HG03439 (cell line): ENCODE results near the gene GBP3.
"Not testable (repeated sequence)": the region's sequence is repeated elsewhere in the genome, so short reads cannot be mapped to it uniquely, and the experiment has no call there.

Experiments used
- ATAC-seq: cut with Tn5 transposase; IDR thresholded peaks from one replicate; pipeline ENCODE4 v1.9.1; 2021; ENCODE audit warnings: mild to moderate bottlenecking, moderate library complexity; ENCODE audit not compliant: unreplicated experiment

The GBP3 gene

DNA sequence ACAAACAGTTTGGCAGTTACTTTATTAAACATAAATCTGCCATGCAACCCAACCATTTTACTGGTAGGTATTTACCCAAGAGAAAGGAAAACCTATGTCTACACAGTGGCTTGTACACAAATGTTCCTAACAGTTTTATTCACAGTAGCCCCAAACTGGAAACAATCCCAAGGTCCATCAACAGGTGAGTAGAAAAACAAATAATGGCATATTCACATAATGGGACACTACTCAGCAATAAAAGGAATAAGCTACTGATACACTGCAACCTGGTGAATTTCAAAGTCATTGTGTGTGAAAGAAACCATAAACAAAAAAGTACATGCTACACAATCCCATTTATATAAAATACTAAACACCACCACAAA lies 42.9 kb downstream of the GBP3 start:
- no peak for ATAC-seq

- no peak for ATAC-seq
Observed at GRCh38 chr1:88979054-88979748, 43.5 kb downstream of the GBP3 start.

DNA sequence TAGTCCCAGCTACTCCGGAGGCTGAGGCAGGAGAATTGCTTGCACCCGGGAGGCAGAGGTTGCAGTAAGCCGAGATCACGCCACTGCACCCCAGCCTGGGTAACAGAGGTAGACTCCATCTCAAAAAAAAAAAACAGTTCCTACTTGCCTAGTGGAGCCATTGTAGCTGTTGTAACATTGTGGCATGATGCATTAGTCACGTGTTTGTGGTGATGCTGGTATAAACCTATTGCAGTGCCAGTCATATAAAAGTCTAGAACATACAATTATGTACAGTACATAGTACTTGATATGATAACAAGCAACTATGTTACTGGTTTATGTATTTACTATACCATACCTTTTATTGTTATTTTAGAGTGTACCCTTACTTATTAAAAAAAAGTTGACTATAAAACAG lies 46.4 kb downstream of the GBP3 start:
- no peak for ATAC-seq

DNA sequence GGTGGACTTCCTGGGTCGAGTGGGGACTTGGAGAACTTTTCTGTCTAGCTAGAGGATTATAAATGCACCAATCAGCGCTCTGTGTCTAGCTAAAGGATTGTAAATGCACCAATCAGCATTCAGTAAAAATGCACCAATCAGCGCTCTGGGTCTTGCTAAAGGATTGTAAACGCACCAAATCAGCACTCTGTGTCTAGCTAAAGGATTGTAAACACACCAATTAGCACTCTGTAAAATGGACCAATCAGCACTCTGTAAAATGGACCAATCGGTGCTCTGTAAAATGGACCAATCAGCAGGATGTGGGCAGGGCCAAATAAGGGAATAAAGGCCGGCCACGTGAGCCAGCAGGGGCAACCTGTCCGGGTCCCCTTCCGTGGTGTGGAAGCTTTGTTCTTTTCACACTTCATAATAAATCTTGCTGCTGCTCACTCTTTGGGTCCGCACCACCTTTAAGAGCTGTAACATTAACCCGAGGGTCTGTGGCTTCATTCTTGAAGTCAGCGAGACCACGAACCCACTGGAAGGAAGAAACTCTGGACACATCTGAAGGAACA lies 48.0 kb downstream of the GBP3 start:
- ATAC-seq = not testable (repeated sequence)

GRCh38 chr1:88973520-88974137 lies 49.0 kb downstream of the GBP3 start:
- ATAC-seq = peak; percentile 50

- ATAC-seq = no peak
Observed at GRCh38 chr1:88961647-88962275, 60.9 kb downstream of the GBP3 start.

DNA sequence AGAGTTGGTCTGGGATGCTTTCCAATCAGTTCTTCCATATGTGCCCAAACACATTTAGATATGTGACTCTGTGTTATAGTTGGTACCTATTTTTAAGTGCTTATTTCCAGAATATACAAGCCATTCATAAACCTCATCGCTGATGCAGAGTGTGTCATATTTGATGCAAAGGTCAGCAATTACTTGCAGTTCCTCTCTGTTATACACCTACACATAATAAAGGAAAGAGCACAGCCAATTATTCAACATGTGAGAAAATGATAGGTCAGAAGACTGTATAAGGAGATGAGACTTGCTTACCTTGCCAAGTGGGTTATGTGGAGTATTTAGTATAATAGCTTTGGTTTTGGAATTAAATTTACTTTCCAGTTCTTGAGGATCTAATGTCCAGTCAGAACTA lies 61.6 kb downstream of the GBP3 start:
- no peak for ATAC-seq
